ENCODE results near the gene CCDC33. TPM values are rescaled to one million over a fixed set of nuclear protein-coding genes. Genes with fewer than 3 reads are reported as not detected.

The CCDC33 gene
- total and polyA plus RNA-seq, 2 experiments from 2014 or later, result 2.6 to 2.8 TPM

DNA sequence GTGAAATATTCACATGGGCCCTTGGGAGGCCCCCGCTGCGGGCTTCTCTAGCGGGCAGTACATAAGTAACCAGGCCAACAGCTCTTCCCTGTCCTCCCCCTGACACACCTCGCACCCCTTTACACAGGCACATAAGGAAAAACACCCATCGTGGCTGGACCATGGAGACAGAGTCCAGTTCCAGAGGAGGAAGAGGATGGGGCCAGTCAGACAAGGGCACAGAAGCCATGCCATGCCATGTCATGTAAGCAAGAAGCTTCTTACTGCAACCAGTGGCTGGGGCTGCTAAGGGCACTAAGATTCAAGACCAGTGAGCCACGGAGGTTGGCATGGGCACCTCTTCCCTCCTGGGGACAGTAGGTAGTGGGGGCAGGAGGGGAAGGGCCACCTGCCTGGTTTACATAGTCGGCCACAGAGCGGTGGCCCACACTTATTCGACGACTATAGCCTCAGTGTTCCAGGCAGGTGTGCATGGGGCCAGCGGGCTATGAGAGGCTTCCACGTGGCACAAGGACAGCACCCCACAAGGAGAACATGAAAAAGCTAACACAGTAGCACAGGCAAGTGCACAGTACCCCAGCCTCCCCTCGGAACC is 137.0 kb downstream of the CCDC33 start:
- H3K27ac Mint-ChIP-seq, result no peak overlapping the region
- DNase-seq (ENCODE audit: low spot score), result no peak
- no peaks in the 10 kb centered on the region for H3K9me3 Mint-ChIP-seq
- H3K9me2 ChIP-seq (ENCODE audit: insufficient read depth), result no peaks in the 10 kb centered on the region
- no peaks in the 10 kb centered on the region for H3K36me3 ChIP-seq (ENCODE audit: insufficient read depth)
- TF ChIP-seq POLR2AphosphoS5 (IDR thresholded peaks at IDR 0.05; ENCODE audit: low read depth) (no peak), ZNF114 (CRISPR knock-in tag; IDR thresholded peaks at IDR 0.05) (no peak), ZNF331 (CRISPR knock-in tag; IDR thresholded peaks at IDR 0.05; ENCODE audit: low read depth) (no peak), STAT1 (IDR thresholded peaks at IDR 0.05; ENCODE audit: unreplicated experiment) (no peak), CREB1 (CRISPR knock-in tag; IDR thresholded peaks at IDR 0.05; ENCODE audit: low read depth) (no peak), NANOG (IDR thresholded peaks at IDR 0.05; ENCODE audit: borderline replicate concordance) (no peak), EZH2phosphoT487 (IDR thresholded peaks at IDR 0.05; ENCODE audit: unreplicated experiment) (no peak), JUNB (IDR thresholded peaks at IDR 0.05; ENCODE audit: unreplicated experiment) (no peak)
- TF ChIP-seq, protein P1, sequence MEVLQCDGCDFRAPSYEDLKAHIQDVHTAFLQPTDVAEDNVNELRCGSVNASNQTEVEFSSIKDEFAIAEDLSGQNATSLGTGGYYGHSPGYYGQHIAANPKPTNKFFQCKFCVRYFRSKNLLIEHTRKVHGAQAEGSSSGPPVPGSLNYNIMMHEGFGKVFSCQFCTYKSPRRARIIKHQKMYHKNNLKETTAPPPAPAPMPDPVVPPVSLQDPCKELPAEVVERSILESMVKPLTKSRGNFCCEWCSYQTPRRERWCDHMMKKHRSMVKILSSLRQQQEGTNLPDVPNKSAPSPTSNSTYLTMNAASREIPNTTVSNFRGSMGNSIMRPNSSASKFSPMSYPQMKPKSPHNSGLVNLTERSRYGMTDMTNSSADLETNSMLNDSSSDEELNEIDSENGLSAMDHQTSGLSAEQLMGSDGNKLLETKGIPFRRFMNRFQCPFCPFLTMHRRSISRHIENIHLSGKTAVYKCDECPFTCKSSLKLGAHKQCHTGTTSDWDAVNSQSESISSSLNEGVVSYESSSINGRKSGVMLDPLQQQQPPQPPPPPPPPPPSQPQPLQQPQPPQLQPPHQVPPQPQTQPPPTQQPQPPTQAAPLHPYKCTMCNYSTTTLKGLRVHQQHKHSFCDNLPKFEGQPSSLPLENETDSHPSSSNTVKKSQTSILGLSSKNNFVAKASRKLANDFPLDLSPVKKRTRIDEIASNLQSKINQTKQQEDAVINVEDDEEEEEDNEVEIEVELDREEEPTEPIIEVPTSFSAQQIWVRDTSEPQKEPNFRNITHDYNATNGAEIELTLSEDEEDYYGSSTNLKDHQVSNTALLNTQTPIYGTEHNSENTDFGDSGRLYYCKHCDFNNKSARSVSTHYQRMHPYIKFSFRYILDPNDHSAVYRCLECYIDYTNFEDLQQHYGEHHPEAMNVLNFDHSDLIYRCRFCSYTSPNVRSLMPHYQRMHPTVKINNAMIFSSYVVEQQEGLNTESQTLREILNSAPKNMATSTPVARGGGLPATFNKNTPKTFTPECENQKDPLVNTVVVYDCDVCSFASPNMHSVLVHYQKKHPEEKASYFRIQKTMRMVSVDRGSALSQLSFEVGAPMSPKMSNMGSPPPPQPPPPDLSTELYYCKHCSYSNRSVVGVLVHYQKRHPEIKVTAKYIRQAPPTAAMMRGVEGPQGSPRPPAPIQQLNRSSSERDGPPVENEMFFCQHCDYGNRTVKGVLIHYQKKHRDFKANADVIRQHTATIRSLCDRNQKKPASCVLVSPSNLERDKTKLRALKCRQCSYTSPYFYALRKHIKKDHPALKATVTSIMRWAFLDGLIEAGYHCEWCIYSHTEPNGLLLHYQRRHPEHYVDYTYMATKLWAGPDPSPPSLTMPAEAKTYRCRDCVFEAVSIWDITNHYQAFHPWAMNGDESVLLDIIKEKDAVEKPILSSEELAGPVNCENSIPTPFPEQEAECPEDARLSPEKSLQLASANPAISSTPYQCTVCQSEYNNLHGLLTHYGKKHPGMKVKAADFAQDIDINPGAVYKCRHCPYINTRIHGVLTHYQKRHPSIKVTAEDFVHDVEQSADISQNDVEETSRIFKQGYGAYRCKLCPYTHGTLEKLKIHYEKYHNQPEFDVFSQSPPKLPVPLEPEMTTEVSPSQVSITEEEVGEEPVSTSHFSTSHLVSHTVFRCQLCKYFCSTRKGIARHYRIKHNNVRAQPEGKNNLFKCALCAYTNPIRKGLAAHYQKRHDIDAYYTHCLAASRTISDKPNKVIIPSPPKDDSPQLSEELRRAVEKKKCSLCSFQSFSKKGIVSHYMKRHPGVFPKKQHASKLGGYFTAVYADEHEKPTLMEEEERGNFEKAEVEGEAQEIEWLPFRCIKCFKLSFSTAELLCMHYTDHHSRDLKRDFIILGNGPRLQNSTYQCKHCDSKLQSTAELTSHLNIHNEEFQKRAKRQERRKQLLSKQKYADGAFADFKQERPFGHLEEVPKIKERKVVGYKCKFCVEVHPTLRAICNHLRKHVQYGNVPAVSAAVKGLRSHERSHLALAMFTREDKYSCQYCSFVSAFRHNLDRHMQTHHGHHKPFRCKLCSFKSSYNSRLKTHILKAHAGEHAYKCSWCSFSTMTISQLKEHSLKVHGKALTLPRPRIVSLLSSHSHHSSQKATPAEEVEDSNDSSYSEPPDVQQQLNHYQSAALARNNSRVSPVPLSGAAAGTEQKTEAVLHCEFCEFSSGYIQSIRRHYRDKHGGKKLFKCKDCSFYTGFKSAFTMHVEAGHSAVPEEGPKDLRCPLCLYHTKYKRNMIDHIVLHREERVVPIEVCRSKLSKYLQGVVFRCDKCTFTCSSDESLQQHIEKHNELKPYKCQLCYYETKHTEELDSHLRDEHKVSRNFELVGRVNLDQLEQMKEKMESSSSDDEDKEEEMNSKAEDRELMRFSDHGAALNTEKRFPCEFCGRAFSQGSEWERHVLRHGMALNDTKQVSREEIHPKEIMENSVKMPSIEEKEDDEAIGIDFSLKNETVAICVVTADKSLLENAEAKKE (CRISPR knock-in tag; IDR thresholded peaks at IDR 0.05), result no peak
- TF ChIP-seq, protein P2, sequence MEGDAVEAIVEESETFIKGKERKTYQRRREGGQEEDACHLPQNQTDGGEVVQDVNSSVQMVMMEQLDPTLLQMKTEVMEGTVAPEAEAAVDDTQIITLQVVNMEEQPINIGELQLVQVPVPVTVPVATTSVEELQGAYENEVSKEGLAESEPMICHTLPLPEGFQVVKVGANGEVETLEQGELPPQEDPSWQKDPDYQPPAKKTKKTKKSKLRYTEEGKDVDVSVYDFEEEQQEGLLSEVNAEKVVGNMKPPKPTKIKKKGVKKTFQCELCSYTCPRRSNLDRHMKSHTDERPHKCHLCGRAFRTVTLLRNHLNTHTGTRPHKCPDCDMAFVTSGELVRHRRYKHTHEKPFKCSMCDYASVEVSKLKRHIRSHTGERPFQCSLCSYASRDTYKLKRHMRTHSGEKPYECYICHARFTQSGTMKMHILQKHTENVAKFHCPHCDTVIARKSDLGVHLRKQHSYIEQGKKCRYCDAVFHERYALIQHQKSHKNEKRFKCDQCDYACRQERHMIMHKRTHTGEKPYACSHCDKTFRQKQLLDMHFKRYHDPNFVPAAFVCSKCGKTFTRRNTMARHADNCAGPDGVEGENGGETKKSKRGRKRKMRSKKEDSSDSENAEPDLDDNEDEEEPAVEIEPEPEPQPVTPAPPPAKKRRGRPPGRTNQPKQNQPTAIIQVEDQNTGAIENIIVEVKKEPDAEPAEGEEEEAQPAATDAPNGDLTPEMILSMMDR (conservative IDR thresholded peaks at IDR 0.05; ENCODE audit: low read depth in 2 of 2), result no peak
- TF ChIP-seq, protein P3, sequence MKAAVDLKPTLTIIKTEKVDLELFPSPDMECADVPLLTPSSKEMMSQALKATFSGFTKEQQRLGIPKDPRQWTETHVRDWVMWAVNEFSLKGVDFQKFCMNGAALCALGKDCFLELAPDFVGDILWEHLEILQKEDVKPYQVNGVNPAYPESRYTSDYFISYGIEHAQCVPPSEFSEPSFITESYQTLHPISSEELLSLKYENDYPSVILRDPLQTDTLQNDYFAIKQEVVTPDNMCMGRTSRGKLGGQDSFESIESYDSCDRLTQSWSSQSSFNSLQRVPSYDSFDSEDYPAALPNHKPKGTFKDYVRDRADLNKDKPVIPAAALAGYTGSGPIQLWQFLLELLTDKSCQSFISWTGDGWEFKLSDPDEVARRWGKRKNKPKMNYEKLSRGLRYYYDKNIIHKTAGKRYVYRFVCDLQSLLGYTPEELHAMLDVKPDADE (IDR thresholded peaks at IDR 0.05), result no peak
- TF ChIP-seq, protein P4, sequence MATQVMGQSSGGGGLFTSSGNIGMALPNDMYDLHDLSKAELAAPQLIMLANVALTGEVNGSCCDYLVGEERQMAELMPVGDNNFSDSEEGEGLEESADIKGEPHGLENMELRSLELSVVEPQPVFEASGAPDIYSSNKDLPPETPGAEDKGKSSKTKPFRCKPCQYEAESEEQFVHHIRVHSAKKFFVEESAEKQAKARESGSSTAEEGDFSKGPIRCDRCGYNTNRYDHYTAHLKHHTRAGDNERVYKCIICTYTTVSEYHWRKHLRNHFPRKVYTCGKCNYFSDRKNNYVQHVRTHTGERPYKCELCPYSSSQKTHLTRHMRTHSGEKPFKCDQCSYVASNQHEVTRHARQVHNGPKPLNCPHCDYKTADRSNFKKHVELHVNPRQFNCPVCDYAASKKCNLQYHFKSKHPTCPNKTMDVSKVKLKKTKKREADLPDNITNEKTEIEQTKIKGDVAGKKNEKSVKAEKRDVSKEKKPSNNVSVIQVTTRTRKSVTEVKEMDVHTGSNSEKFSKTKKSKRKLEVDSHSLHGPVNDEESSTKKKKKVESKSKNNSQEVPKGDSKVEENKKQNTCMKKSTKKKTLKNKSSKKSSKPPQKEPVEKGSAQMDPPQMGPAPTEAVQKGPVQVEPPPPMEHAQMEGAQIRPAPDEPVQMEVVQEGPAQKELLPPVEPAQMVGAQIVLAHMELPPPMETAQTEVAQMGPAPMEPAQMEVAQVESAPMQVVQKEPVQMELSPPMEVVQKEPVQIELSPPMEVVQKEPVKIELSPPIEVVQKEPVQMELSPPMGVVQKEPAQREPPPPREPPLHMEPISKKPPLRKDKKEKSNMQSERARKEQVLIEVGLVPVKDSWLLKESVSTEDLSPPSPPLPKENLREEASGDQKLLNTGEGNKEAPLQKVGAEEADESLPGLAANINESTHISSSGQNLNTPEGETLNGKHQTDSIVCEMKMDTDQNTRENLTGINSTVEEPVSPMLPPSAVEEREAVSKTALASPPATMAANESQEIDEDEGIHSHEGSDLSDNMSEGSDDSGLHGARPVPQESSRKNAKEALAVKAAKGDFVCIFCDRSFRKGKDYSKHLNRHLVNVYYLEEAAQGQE (IDR thresholded peaks at IDR 0.05; ENCODE audit: unreplicated experiment), result no peak
- no peaks in the 10 kb centered on the region for H4K20me1 ChIP-seq (replicated peaks; ENCODE audit: insufficient read depth)
- H2AFZ ChIP-seq, result peak overlapping the region; percentile 43; the same call in 1 of the 2 replicates
- H3K4me3 Mint-ChIP-seq, result peak overlapping the region; percentile 69; the same call in 2 of the 3 replicates
- H3K4me1 ChIP-seq (ENCODE audit: insufficient read depth), result peaks cover 12% of the 10 kb centered on the region
- peak overlapping the region; percentile 94 for H3K4me2 ChIP-seq
- H3K27ac ChIP-seq (ENCODE audit: low read depth), result no peak overlapping the region
- peaks cover 8% of the 10 kb centered on the region for H3K4me1 Mint-ChIP-seq
- H3K36me3 Mint-ChIP-seq (ENCODE audit: low read depth), result no peaks in the 10 kb centered on the region
- peaks cover 17% of the 10 kb centered on the region for H3K27me3 Mint-ChIP-seq (ENCODE audit: insufficient read depth, low read depth, poor library complexity)
- no peaks in the 10 kb centered on the region; the same call in 1 of the 2 replicates for H3F3A ChIP-seq (replicated peaks; ENCODE audit: low read depth)
- no peaks in the 10 kb centered on the region for H3K79me2 ChIP-seq (replicated peaks; ENCODE audit: insufficient read depth)
- peak overlapping the region; percentile 78 for H3K4me3 ChIP-seq
- H3K27me3 ChIP-seq (ENCODE audit: insufficient read depth), result no peaks in the 10 kb centered on the region
- ATAC-seq, result no peak; the same call in 2 of the 3 replicates

Measured in GM23338 (cell line).